ENCODE results near the gene TMC3.
"Not testable (repeated sequence)": the region's sequence is repeated elsewhere in the genome, so short reads cannot be mapped to it uniquely, and the experiment has no call there.

Gene TMC3

DNA sequence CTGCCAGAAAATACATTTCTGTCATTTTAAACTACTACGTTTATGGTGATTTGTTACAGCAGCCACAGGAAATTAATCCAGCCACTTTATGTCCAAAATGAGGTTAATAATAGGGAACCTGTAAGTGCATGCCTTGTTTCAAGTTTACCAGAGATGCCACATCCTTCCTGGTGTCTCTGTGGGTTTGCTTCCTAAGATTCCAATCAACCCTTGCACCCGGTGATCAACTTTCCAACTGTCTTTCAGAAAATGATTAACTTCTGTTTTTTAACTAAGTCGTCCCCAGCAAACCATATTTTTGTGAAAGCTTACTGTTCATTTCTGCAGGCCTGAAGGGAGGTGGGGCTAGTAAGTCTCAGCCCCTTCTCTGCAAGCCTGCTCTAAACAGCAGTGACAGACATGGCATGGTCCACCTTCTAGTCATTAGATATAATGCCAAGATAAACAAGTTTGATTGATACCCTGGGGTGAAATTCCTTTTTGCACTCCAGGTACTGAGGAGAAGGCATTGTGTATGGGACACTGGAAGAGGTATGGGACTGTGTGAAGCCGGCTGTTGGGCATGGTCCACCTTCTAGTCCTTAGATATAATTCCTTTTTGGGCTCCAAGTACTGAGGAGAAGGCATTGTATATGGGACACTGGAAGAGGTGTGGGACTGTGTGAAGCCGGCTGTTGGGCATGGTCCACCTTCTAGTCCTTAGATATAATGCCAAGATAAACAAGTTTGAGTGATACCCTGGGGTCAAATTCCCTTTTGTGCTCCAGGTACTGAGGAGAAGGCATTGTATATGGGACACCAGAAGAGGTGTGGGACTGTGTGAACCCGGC lies 11.1 kb upstream of the TMC3 start:
- ATAC-seq: no peak

DNA sequence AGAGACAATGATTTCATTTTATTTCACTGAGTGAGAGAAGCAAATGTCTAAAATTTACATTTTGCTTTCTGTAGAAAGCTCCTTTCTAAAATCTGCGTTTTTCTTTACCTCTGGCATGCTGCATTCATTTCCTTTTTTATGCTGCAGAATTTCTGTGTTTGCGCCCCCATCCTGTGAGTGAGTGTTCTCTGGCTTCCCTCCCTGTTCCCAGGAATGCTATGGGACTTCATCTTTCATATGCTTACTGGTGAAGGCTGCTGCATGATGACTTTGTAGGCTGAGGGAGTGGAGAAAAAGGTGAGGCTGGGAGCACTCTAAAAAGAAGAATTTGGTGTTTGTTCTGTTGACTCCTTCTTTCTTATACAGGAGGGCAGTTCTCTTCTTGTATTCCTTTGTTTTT lies 7.7 kb upstream of the TMC3 start:
- no peak for ATAC-seq

DNA sequence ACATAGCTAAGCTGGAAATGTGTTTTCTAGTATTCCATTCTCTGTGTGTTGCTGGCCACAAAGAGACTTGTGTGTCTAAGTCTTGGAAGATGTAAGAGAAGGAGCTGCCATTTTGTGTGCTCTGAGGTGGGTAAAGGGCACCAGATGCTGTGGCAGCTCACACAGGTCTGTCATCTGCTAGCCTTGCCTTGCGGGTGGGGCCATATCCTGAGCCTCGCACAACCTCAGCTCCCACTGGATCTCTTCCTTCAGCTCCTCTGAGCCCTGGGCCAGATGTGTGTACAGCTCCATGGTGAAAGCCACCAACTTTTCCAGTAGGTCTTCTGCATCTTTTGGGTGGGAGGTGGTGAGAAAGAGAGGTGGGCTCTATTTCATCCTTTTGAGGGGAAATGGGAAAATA lies 6.7 kb upstream of the TMC3 start:
- ATAC-seq: no peak

DNA sequence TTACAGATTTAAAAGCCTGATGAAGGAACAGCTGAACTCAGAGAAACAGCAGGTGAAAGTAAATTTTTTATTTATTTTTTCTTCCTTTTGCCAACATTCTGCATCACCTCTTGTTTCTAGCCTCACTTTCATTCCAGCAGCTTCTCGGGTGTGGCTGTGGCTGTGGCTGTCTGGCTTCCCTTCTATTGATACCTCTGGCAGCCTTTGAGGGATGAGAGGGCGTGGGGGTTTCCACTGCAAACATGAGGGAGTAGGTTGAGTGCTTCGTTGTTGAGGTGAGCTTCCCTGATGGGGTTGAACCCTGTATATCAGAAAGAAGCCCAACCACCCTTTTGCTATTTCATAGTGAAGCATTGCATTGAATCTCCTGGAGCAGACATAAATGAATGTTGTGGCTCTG lies 6.2 kb upstream of the TMC3 start:
- ATAC-seq: no peak

DNA sequence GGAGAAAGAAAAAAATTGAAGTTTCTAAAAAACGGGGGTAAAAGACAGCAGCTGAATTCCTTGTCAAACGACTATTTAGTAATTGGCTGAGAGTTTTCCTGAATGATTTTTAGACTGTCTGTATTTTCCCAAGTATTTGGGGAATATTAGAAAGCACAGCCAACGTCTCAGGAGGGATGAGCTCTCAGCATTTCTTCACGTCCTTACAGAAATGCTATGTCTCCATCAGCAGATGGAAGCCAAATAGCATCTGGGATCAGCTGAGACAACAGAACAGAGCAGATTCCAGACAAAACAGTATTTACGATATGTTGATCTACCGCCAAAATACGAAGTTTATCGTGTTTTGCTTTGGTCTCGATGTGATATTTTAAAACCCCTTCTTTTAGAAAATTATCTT lies 5.3 kb upstream of the TMC3 start:
- no peak for ATAC-seq

DNA sequence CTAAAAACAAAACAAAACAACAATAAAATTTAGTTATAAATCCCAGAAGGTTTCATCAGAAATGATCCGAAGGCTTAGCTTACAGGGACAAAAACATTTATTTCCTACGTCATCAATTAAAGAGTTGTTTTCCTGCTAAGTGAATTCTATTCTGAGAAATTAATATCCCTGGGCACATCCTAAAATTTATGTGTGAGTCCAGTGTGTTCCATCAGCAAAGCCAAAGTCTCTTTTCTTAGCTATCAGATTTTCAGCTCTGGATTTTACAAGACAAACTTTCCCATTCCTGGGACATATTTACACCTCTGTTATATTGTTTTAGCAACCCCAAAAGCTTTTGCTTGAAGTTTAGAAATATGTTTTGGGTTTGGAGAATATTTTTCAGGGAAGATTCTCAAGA lies 4.4 kb upstream of the TMC3 start:
- no peak for ATAC-seq

DNA sequence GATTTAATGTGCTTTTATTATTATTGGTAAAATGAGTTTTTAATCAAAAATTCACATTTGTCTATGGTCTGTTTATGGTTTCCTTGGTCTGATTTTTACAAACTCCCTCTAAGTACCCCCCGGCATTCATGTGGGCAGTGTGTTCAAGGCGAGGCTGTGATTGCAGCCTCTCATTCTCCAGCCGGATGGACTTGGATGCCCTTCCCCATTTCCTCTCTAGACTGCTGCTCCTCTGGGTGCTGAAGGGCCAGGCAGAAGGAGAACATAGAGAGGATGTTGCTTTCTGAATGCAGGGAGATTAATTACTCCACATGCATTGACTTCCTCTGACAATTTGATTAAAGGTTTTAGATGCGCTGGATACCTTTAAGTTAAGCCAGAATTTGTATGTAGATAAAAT lies 3.9 kb upstream of the TMC3 start:
- ATAC-seq: no peak

DNA sequence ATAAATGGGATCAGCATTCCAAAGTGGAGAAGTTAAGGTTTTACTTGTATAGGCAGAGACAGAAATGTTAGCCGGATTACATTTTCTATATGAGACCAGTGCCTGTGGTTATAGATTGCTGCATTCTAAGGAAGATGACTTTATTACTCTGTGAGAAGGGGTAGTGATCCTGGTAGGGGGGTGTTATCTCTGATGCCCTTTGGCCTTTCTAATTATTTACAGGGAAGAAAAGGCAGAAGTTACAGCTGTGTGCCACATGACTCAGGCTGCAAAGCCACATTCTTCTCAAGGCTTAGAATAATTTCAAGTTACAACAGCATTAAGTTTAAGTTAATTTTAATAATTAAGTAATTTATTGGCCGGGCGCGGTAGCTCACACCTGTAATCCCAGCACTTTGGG lies 2.2 kb upstream of the TMC3 start:
- ATAC-seq: no peak

DNA sequence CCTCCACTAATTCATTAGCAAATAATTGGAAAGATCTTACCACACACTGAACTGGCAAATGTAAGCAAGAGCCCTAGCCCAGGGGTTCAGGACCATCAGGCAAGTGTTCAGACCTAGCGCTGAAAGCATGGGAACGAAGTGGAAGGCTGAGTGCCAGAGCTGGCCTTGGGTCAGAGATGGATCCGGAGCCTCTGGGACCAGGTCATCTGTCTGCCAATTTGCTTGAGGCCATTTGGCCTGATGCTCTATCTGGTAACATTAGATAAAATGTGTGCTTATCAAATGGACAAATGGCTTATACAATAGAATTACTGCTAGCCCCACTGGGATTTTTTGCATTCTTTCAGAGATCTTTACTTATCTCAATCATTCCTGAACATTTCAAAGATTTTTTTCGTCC lies 1.4 kb upstream of the TMC3 start:
- no peak for ATAC-seq

DNA sequence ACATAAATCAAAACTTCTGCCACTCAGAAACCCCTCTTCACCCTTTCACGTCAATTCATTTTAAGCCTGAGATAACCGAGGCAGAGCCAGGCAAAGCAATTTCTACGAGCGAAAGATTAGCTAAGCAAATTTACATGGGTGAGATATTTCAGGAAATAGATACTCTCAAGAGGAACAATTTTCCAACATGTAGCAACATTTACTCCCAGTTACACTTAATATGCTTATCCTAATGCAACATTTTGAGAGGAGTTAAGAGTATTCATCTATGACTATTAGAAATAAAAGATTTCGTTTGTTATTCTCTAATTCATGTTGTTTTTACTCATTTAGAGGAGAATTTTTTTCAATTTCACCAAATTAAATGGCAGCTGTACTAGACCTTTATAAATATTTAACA lies 837 bp downstream of the TMC3 start:
- ATAC-seq: no peak

DNA sequence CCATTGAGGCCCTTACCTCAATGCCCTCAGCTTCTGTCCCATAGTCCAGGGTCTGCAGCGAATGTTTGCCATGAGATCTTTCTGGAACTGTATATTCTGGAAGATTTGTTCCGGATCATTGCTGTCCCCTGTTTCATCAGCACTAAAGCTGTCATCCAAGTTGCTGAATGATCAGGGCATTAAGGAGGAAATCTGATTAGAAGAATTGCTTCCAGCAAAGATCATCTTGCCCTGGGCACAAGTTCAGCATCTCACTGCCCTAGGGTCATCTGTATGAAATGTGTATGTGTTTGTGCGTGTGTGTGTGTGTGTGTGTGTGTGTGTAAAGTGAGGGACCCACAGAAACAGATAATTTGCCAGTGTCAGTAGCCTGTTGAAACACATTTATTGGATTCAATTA lies 1.4 kb downstream of the TMC3 start:
- ATAC-seq: no peak

DNA sequence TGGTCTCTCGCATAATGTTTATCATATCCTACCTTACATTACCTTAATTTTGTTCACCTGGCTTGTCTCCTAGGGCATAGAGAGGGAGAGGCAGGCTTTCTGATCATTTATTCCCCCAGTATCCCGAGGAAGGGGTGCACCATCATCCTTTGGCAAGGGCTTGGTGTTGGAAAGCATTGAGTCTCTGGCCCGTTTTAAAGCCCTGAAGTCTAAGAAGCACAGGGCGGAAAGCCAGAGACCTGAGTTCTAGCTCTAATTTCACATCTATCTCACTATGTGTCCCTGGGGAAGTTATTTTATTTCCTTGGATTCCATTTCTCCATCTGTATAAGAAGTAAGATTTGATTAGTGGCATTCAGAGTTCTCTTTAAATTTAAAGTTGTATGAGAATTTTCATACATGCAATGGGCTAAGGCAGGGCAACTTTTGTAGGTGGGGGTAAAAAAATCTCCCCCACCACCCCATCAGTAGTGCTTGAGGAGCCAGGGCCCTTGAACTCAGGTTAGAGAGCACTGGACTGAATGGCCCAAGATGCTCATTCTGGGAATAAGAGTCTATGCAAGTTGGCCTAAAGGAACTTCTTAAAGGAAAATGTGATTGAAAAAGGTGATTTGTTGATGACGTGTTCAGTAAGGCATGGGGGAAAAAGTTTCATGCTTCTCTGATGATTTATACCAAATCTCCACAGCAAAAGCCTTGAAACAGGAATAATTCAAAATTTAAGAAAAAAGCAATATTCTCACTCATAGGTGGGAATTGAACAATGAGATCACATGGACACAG lies 10.1 kb downstream of the TMC3 start:
- ATAC-seq: no peak

DNA sequence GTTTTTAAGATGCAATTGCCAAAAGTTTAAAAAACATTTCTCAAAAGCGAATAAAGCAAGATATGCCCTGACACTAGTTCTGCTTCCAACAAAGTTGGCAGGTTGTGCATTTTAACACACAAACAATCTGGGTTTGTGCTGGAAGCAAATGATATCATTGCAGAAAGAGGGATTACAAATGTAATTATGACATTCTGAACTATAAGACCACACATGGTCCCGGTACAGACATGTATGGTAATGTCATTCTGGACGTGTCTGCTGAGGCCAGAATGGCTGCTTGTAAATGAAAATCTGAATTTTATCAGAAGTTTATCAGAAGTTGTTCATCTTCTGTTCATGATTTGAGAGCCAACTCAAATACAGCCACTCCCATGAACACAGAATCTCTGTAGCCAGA lies 10.7 kb downstream of the TMC3 start:
- no peak for ATAC-seq

DNA sequence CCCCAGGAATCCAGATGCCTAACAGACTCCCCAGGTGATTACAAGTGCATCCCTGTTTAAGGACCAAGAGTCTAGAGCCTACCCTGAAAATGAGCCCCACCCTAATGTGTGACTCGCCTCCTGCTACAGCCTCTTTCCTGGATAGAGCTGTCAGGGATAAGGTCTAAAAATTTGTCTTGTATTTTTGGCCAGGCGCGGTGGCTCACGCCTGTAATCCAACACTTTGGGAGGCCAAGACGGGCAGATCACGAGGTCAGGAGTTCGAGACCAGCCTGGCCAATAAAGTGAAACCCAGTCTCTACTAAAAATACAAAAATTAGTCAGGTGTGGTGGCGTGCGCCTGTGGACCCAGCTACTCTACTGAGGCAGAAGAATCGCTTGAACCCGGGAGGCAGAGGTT lies 11.2 kb downstream of the TMC3 start:
- ATAC-seq: no peak

DNA sequence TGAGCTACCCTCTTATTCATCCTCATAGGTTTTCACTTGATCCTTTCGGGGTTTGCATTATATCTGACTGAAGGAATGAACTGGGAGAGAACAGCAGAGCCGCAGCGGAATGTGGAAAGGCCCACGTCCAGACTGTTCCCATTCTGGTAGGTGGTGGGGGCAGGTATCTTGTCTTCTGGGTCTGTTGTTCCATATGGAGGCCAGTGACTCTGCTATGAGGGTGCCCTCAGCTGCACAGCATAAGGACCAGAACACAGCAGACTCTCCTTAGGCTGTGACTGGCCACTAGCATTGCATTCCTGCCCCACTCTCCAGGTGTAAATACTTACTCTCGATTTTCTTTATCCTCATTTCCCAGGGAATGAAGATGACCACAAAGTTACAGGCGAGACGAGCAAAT lies 12.1 kb downstream of the TMC3 start:
- ATAC-seq: no peak

DNA sequence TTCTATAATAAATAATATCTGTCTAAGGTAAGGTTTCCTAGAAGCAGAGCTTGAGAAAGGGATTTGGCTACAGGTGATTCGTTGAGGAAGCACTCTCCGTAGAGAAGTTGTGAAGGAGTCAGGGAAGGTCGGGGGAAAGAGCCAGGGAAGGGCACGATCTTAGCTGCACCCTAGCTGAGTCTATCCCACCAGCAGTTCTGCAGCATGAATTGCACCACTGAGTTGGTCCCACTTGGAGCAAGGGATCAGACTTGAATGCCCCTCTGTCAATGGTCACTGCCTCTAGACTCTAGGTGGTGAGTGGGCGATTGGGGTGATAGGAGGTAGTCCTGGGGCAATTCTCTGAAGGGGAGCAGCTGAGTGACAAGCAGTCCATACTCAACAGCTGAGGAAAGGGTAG lies 13.5 kb downstream of the TMC3 start:
- ATAC-seq: no peak

DNA sequence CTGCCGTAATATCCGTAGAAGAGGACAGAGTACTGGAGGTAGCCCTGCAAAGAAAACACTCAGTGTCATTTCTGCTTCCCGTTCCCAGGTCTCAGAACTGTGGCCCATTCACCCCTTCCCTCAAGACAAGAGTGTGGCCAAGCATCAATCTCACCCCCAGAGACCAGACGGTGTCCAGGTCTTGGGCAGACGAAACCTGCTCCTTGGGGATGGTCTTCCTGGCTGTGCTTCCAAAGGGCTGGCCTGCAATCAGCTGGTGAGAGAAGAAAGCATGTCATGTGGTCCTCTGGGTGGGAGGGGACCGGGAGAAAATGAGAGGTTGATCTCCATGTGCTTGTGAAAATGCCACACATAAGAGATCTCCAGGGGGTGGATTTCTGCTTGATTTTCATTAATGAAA lies 15.8 kb downstream of the TMC3 start:
- no peak for ATAC-seq

DNA sequence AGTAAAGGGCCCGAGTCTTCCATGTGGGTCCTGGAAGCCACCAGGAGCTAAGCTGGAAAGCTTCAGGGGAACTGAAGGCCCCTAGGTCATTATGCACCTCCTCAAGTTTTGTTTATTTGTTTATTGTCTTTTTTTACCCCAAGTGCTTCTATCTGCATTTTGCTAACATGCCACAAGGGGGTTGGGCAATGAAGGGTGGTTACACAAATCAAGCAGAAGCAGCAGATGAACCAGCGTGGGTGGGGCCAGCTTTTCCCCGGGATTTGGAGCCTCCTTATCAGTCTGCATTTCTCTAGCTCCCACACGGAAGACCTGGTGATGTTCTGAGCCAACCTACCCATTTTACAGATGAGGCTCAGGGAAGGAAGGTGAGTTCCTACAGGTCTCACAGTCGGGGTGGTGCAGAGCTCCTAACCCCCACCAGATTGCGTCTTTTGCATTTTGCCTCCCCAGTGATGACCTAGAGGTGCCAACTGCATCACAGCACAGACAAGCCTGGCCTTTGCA lies 16.8 kb downstream of the TMC3 start:
- no peak for ATAC-seq

DNA sequence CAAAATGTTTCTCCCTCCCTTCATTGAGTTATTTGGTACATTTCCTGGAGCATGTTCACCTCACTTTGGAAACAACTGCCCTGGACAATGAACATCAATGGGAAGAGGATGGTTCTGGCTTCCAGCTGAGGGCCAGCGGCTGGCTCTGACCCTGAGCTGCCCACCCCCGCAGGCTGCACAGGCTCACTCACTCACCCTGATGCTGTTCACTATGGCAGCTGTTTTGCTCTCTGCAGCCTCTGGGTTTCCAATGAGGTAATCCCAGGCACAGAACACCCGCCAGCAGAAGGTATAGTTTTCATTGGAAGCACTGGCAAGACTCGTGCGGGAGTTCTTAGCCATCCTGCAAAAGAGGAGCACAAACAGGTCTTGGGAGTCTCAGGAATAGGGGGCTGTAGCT lies 17.8 kb downstream of the TMC3 start:
- ATAC-seq: no peak

DNA sequence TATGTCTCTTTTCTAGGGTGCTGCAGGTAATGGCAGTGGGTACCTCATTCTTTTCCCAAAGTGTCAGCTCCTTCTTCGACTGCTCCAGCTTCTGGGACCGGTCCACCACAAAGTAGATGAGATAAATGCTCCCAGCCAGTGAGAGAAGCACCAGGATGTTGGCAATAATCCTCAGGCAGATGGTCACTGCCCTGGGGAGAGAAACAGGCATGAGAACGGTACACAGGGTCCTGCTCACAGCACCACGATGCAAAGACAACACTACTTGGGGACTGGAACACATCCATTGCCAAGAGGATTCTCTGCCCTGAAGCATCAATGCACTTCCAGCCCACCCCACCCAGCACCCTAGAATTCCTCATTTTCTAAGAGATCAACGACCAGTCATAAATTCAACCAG lies 22.4 kb downstream of the TMC3 start:
- no peak for ATAC-seq

DNA sequence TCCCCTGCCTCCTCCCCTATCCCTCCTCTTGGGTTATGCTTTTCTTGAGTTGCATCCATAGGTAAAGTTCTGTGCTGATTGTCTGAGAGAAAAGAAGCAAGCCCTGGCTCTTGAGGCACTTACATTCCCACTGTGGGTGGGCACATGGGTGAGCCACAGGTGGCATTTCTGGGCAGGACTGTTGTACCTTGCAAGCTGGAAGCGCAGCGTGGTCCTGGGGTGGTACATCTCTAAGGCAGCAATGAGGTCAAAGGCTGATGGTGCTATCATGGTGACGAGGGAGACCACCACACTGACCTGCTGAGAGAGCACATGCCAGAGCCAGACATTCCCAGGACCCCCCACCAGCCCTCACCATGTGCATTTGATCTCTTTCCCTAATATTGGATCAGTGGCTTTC lies 24.7 kb downstream of the TMC3 start:
- no peak for ATAC-seq

DNA sequence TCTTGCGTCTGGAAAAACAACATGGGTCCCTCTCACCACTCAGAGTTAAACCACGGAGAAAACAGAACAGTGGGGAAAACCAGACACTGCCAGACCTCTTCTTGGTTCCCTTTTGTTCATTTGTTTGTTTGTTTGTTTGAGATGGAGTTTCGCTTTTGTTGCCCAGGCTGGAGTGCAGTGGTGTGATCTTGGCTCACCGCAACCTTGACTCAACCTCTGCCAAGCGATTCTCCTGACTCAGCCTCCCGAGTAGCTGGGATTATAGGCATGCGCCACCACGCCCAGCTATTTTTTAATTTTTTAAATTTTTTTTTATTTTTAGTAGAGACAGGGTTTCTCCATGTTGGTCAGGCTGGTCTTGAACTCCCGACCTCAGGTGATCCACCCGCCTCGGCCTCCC lies 25.3 kb downstream of the TMC3 start:
- not testable (repeated sequence) for ATAC-seq

DNA sequence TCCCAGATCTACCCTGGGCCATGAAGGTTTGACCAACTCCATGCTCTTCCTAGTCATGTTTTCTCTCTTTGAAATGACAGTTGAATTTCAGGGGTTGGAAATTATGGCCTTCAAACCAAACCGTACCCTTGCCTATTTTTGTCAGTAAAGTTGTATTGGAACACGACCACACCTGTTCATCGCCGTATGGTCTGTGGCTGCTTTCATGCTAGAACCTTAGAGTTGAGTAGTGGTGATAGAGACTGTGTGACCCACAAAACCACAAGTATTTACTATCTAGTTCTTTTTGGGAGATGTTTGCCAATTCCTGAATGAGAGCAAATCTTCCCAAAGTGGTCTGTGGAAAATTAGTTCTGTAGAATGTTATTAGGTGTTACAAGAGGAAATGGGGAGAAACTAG lies 26.1 kb downstream of the TMC3 start:
- no peak for ATAC-seq

DNA sequence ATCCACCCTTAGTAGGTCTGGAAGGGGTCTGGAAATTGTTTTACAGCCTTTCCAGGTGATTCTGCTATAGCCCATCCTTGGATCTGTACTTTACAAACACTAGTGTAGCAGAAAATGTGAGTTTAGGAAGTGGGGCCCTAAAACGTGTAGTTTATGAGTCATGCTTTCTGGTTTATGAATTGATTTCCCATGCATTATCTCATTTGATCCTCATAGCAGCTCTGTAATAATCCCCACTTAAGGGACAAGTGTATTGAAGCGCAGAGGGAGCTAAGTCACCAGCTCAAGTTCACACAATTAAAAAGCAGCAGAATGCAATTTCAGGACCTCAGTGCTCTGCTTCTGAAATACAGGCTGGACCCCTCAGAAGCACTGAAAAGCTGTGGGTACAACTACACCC lies 27.4 kb downstream of the TMC3 start:
- ATAC-seq: no peak
